ENCODE measurements around the gene TMEM62. TPM values are rescaled to one million over a fixed set of nuclear protein-coding genes. Genes with fewer than 3 reads are reported as not detected.

TMEM62 gene
- total RNA-seq, 5 donors from 2014 or later (not counting 1 experiment from before 2014, with no cell fraction given) = 14.8 to 20.2 (median 16.4) TPM

GRCh38 chr15:43208052-43209002 lies 74.9 kb downstream of the TMEM62 start:
- DNase-seq (no peak), ATAC-seq (replicated peaks in 1 of 4) (no peak)
- H3K9me3 ChIP-seq = no peaks in the 10 kb centered on the region
- H3K9me3 Mint-ChIP-seq = no peaks in the 10 kb centered on the region
- H3K36me3 ChIP-seq (ENCODE audit: control insufficient read depth in 2 of 2, extremely low read depth in 1 of 2, insufficient read depth in 1 of 2, low read length in 1 of 2) = no peaks in the 10 kb centered on the region
- H3K27ac Mint-ChIP-seq = no peak overlapping the region
- POLR2A ChIA-PET = no interaction called here
- WGBS (ENCODE audit: insufficient coverage) = 77% methylated on average over 19 of the region's 23 CpGs
- H3K36me3 Mint-ChIP-seq = no peaks in the 10 kb centered on the region
- H3K4me3 ChIP-seq (ENCODE audit: control insufficient read depth in 1 of 2, extremely low read depth in 1 of 2, low read length in 1 of 2) = no peak overlapping the region
- H3K27ac ChIP-seq (ENCODE audit: low read length) = no peak overlapping the region
- H3K4me1 ChIP-seq (ENCODE audit: control insufficient read depth in 1 of 2, extremely low read depth in 1 of 2, insufficient read depth in 2 of 2, low read length in 2 of 2) = peaks cover 0 to 2% of the 10 kb centered on the region in 2 experiments
- CTCF ChIA-PET = no interaction called here
- H3K4me3 Mint-ChIP-seq = no peak overlapping the region
- peaks cover 0 to 41% of the 10 kb centered on the region in 2 experiments for H3K27me3 ChIP-seq (replicated peaks in 1 of 2; ENCODE audit: control insufficient read depth in 2 of 2, extremely low read depth in 1 of 2, insufficient read depth in 2 of 2, low read length in 1 of 2)
- H3K27me3 Mint-ChIP-seq = peaks cover 9 to 21% of the 10 kb centered on the region in 2 donors
- peaks cover 0 to 13% (median 4%) of the 10 kb centered on the region in 3 donors for H3K4me1 Mint-ChIP-seq

- WGBS (ENCODE audit: insufficient coverage) = 80% methylated on average over 13 of the region's 13 CpGs
- CTCF ChIA-PET = no interaction called here
- no peaks in the 10 kb centered on the region for H3K9me3 ChIP-seq
- Mint-ChIP-seq H3K27me3 (peaks cover 9 to 22% of the 10 kb centered on the region in 2 donors), H3K27ac (no peak overlapping the region), H3K4me3 (no peak overlapping the region), H3K4me1 (peaks cover 0 to 10% (median 3%) of the 10 kb centered on the region in 3 donors), H3K36me3 (no peaks in the 10 kb centered on the region), H3K9me3 (no peaks in the 10 kb centered on the region)
- H3K36me3 ChIP-seq (ENCODE audit: control insufficient read depth in 2 of 2, extremely low read depth in 1 of 2, insufficient read depth in 1 of 2, low read length in 1 of 2) = no peaks in the 10 kb centered on the region
- H3K4me3 ChIP-seq (ENCODE audit: control insufficient read depth in 1 of 2, extremely low read depth in 1 of 2, low read length in 1 of 2) = no peak overlapping the region
- ATAC-seq (replicated peaks in 1 of 4) (peak in 1 of 4 experiments; percentile 27), DNase-seq (no peak)
- no peak overlapping the region for H3K27ac ChIP-seq (ENCODE audit: low read length)
- H3K27me3 ChIP-seq (replicated peaks in 1 of 2; ENCODE audit: control insufficient read depth in 2 of 2, extremely low read depth in 1 of 2, insufficient read depth in 2 of 2, low read length in 1 of 2) = peaks cover 0 to 43% of the 10 kb centered on the region in 2 experiments
- POLR2A ChIA-PET = no interaction called here
- peaks cover 0 to under 1% of the 10 kb centered on the region in 2 experiments for H3K4me1 ChIP-seq (ENCODE audit: control insufficient read depth in 1 of 2, extremely low read depth in 1 of 2, insufficient read depth in 2 of 2, low read length in 2 of 2)
Observed at GRCh38 chr15:43209059-43209824, 75.9 kb downstream of the TMEM62 start.

GRCh38 chr15:43210172-43210745 lies 76.9 kb downstream of the TMEM62 start:
- no peak overlapping the region for H3K4me3 ChIP-seq (ENCODE audit: control insufficient read depth in 1 of 2, extremely low read depth in 1 of 2, low read length in 1 of 2)
- POLR2A ChIA-PET = no interaction called here
- Mint-ChIP-seq H3K27ac (no peak overlapping the region), H3K4me1 (no peaks in the 10 kb centered on the region), H3K27me3 (peaks cover 9 to 23% of the 10 kb centered on the region in 2 donors), H3K36me3 (no peaks in the 10 kb centered on the region), H3K4me3 (no peak overlapping the region), H3K9me3 (no peaks in the 10 kb centered on the region)
- no peaks in the 10 kb centered on the region for H3K36me3 ChIP-seq (ENCODE audit: control insufficient read depth in 2 of 2, extremely low read depth in 1 of 2, insufficient read depth in 1 of 2, low read length in 1 of 2)
- H3K4me1 ChIP-seq (ENCODE audit: control insufficient read depth in 1 of 2, extremely low read depth in 1 of 2, insufficient read depth in 2 of 2, low read length in 2 of 2) = no peaks in the 10 kb centered on the region
- CTCF ChIA-PET = no interaction called here
- H3K27ac ChIP-seq (ENCODE audit: low read length) = no peak overlapping the region
- H3K9me3 ChIP-seq = no peaks in the 10 kb centered on the region
- DNase-seq (no peak), ATAC-seq (replicated peaks in 1 of 4) (no peak)
- peaks cover 0 to 43% of the 10 kb centered on the region in 2 experiments for H3K27me3 ChIP-seq (replicated peaks in 1 of 2; ENCODE audit: control insufficient read depth in 2 of 2, extremely low read depth in 1 of 2, insufficient read depth in 2 of 2, low read length in 1 of 2)
- WGBS (ENCODE audit: insufficient coverage) = 85% methylated on average over 12 of the region's 15 CpGs

- Mint-ChIP-seq H3K36me3 (no peaks in the 10 kb centered on the region), H3K4me1 (no peaks in the 10 kb centered on the region), H3K9me3 (no peaks in the 10 kb centered on the region), H3K27me3 (peaks cover 9 to 23% of the 10 kb centered on the region in 2 donors), H3K27ac (no peak overlapping the region), H3K4me3 (no peak overlapping the region)
- ChIA-PET CTCF (no interaction called here), POLR2A (no interaction called here)
- ATAC-seq (replicated peaks in 1 of 4) (no peak), DNase-seq (no peak)
- Histone ChIP-seq H3K36me3 (ENCODE audit: control insufficient read depth in 2 of 2, extremely low read depth in 1 of 2, insufficient read depth in 1 of 2, low read length in 1 of 2) (no peaks in the 10 kb centered on the region), H3K4me3 (ENCODE audit: control insufficient read depth in 1 of 2, extremely low read depth in 1 of 2, low read length in 1 of 2) (no peak overlapping the region), H3K9me3 (no peaks in the 10 kb centered on the region), H3K4me1 (ENCODE audit: control insufficient read depth in 1 of 2, extremely low read depth in 1 of 2, insufficient read depth in 2 of 2, low read length in 2 of 2) (no peaks in the 10 kb centered on the region), H3K27me3 (replicated peaks in 1 of 2; ENCODE audit: control insufficient read depth in 2 of 2, extremely low read depth in 1 of 2, insufficient read depth in 2 of 2, low read length in 1 of 2) (peaks cover 0 to 43% of the 10 kb centered on the region in 2 experiments), H3K27ac (ENCODE audit: low read length) (no peak overlapping the region)
- 78% methylated on average over 9 of the region's 9 CpGs for WGBS (ENCODE audit: insufficient coverage)
Observed at GRCh38 chr15:43210807-43211206, 77.4 kb downstream of the TMEM62 start.

GRCh38 chr15:43211224-43211735 lies 77.9 kb downstream of the TMEM62 start:
- H3K27me3 Mint-ChIP-seq = peaks cover 9 to 22% of the 10 kb centered on the region in 2 donors
- POLR2A ChIA-PET = no interaction called here
- no peaks in the 10 kb centered on the region for H3K9me3 Mint-ChIP-seq
- H3K4me1 Mint-ChIP-seq = no peaks in the 10 kb centered on the region
- no peaks in the 10 kb centered on the region for H3K9me3 ChIP-seq
- no peaks in the 10 kb centered on the region for H3K36me3 ChIP-seq (ENCODE audit: control insufficient read depth in 2 of 2, extremely low read depth in 1 of 2, insufficient read depth in 1 of 2, low read length in 1 of 2)
- CTCF ChIA-PET = no interaction called here
- DNase-seq (no peak), ATAC-seq (replicated peaks in 1 of 4) (no peak)
- H3K27ac Mint-ChIP-seq = no peak overlapping the region
- peaks cover 0 to 43% of the 10 kb centered on the region in 2 experiments for H3K27me3 ChIP-seq (replicated peaks in 1 of 2; ENCODE audit: control insufficient read depth in 2 of 2, extremely low read depth in 1 of 2, insufficient read depth in 2 of 2, low read length in 1 of 2)
- H3K4me3 Mint-ChIP-seq = no peak overlapping the region
- 88% methylated on average over 3 of the region's 4 CpGs for WGBS (ENCODE audit: insufficient coverage)
- H3K27ac ChIP-seq (ENCODE audit: low read length) = no peak overlapping the region
- H3K4me1 ChIP-seq (ENCODE audit: control insufficient read depth in 1 of 2, extremely low read depth in 1 of 2, insufficient read depth in 2 of 2, low read length in 2 of 2) = no peaks in the 10 kb centered on the region
- H3K4me3 ChIP-seq (ENCODE audit: control insufficient read depth in 1 of 2, extremely low read depth in 1 of 2, low read length in 1 of 2) = no peak overlapping the region
- H3K36me3 Mint-ChIP-seq = no peaks in the 10 kb centered on the region

GRCh38 chr15:43212299-43212698 lies 78.9 kb downstream of the TMEM62 start:
- ATAC-seq (replicated peaks in 1 of 4) = no peak
- 84% methylated on average over 5 of the region's 8 CpGs for WGBS (ENCODE audit: insufficient coverage)
- Histone ChIP-seq H3K36me3 (ENCODE audit: control insufficient read depth in 2 of 2, extremely low read depth in 1 of 2, insufficient read depth in 1 of 2, low read length in 1 of 2) (no peaks in the 10 kb centered on the region), H3K27me3 (replicated peaks in 1 of 2; ENCODE audit: control insufficient read depth in 2 of 2, extremely low read depth in 1 of 2, insufficient read depth in 2 of 2, low read length in 1 of 2) (peaks cover 0 to 43% of the 10 kb centered on the region in 2 experiments), H3K9me3 (no peaks in the 10 kb centered on the region), H3K4me1 (ENCODE audit: control insufficient read depth in 1 of 2, extremely low read depth in 1 of 2, insufficient read depth in 2 of 2, low read length in 2 of 2) (no peaks in the 10 kb centered on the region), H3K27ac (ENCODE audit: low read length) (no peak overlapping the region), H3K4me3 (ENCODE audit: control insufficient read depth in 1 of 2, extremely low read depth in 1 of 2, low read length in 1 of 2) (no peak overlapping the region)
- H3K4me3 Mint-ChIP-seq = no peak overlapping the region
- H3K9me3 Mint-ChIP-seq = no peaks in the 10 kb centered on the region
- ChIA-PET CTCF (interaction anchor here in 1 of 2 donors (0.6 kb wide), 1 partner anchor 574 kb away, joined by 3 read pairs; no protein-coding TSS in a partner anchor), POLR2A (no interaction called here)
- H3K27ac Mint-ChIP-seq = no peak overlapping the region
- no peaks in the 10 kb centered on the region for H3K4me1 Mint-ChIP-seq
- no peaks in the 10 kb centered on the region for H3K36me3 Mint-ChIP-seq
- DNase-seq = no peak
- H3K27me3 Mint-ChIP-seq = peaks cover 9 to 22% of the 10 kb centered on the region in 2 donors

Measured in T-cell (primary cell).